HEK293T (cell line): ENCODE results near the gene YY1AP1.
A peak's percentile ranks its signal among the peaks of the same experiment; 100 is the strongest.
"Not testable (repeated sequence)": the region's sequence is repeated elsewhere in the genome, so short reads cannot be mapped to it uniquely, and the experiment has no call there.

ENCODE experiments used
- CTCF ChIA-PET: fragments of 350-600 bp; formaldehyde crosslinking; extraction: SDS; loops from one replicate; lab custom pipeline; 2021; ENCODE audit warnings: antibody characterized with exemption, inconsistent platforms; lab: Yijun Ruan, JAX
- POLR2A ChIA-PET: fragments of 350-600 bp; formaldehyde crosslinking; extraction: SDS; loops from one replicate; lab custom pipeline; 2020; ENCODE audit warnings: antibody characterized with exemption, inconsistent platforms; lab: Yijun Ruan, JAX
- DNase-seq: peaks from one replicate; pipeline ENCODE4 v3.0.0; 2012; ENCODE audit warnings: mixed read lengths; ENCODE audit errors: extremely low spot score
- ARNT ChIP-seq: fragments of 450-650 bp; IDR thresholded peaks from 2 replicates; pipeline ENCODE4 v1.6.1; 2017; ENCODE audit warnings: mild to moderate bottlenecking
- BHLHE40 ChIP-seq: fragments of 450-650 bp; IDR thresholded peaks from 2 replicates; pipeline ENCODE4 v1.6.1; 2016; ENCODE audit warnings: mild to moderate bottlenecking, moderate library complexity, borderline replicate concordance
- CTBP1 ChIP-seq: fragments of 450-650 bp; IDR thresholded peaks from 2 replicates; pipeline ENCODE4 v1.6.1; 2016; ENCODE audit warnings: borderline replicate concordance
- ELF4 ChIP-seq: fragments of 450-650 bp; IDR thresholded peaks from 2 replicates; pipeline ENCODE4 v1.6.1; 2017; ENCODE audit warnings: antibody characterized with exemption
- FOXA1 ChIP-seq: fragments of 450-650 bp; IDR thresholded peaks from 2 replicates; pipeline ENCODE4 v1.6.1; 2016; ENCODE audit warnings: mild to moderate bottlenecking
- FOXK2 ChIP-seq: fragments of 450-650 bp; IDR thresholded peaks from 2 replicates; pipeline ENCODE4 v1.6.1; 2016; ENCODE audit warnings: mild to moderate bottlenecking
- FOXM1 ChIP-seq: fragments of 450-650 bp; IDR thresholded peaks from 2 replicates; pipeline ENCODE4 v1.6.1; 2017; ENCODE audit warnings: mild to moderate bottlenecking, borderline replicate concordance
- HDGF ChIP-seq: fragments of 450-650 bp; IDR thresholded peaks from 2 replicates; pipeline ENCODE4 v1.6.1; 2017; ENCODE audit warnings: antibody characterized with exemption, borderline replicate concordance
- L3MBTL2 ChIP-seq: fragments of 450-650 bp; conservative IDR thresholded peaks from 2 replicates; pipeline ENCODE4 v1.6.1; 2016; ENCODE audit warnings: mild to moderate bottlenecking
- LEF1 ChIP-seq: fragments of 450-650 bp; IDR thresholded peaks from 2 replicates; pipeline ENCODE4 v1.6.1; 2017; ENCODE audit warnings: mild to moderate bottlenecking, borderline replicate concordance
- NFRKB ChIP-seq: fragments of 450-650 bp; IDR thresholded peaks from 2 replicates; pipeline ENCODE4 v1.6.1; 2016; ENCODE audit warnings: mild to moderate bottlenecking, moderate library complexity
- PKNOX1 ChIP-seq: fragments of 450-650 bp; IDR thresholded peaks from 2 replicates; pipeline ENCODE4 v1.6.1; 2016
- SP1 ChIP-seq: fragments of 450-650 bp; IDR thresholded peaks from 2 replicates; pipeline ENCODE4 v1.6.1; 2017
- SUZ12 ChIP-seq: fragments of 450-650 bp; IDR thresholded peaks from 2 replicates; pipeline ENCODE4 v1.6.1; 2016; ENCODE audit warnings: mild to moderate bottlenecking
- TARDBP ChIP-seq: fragments of 450-650 bp; IDR thresholded peaks from 2 replicates; pipeline ENCODE4 v1.6.1; 2016
- ZNF384 ChIP-seq: fragments of 450-650 bp; IDR thresholded peaks from 2 replicates; pipeline ENCODE4 v1.6.1; 2016

The YY1AP1 gene

GRCh38 chr1:155688324-155689080 is at the start of gene YY1AP1:
YY1AP1 (minus strand) TSS chr1:155688774; CDS start chr1:155680436, 8,338 bp downstream.
- TF ChIP-seq FOXK2 = no peak
- TF ChIP-seq ARNT = no peak
- 0 out of 2 replicates have a peak, but pooled peaks have one; percentile 80 for TF ChIP-seq LEF1
- peak; percentile 56; the same call in 1 of the 2 replicates for TF ChIP-seq CTBP1
- TF ChIP-seq SUZ12 = no peak
- TF ChIP-seq L3MBTL2 = no peak
- TF ChIP-seq ELF4 = peak; percentile 69
- TF ChIP-seq ZNF384 = no peak
- TF ChIP-seq HDGF = no peak
- peak; percentile 76 for TF ChIP-seq TARDBP
- peak; percentile 99 for TF ChIP-seq BHLHE40
- peak; percentile 92 for TF ChIP-seq FOXM1
- POLR2A ChIA-PET = interaction anchor here (0.6 to 0.7 kb wide), 2 partner anchors 9 to 98 kb away, joined by 4 to 5 read pairs; no protein-coding TSS in a partner anchor
- peak; percentile 96 for DNase-seq
- CTCF ChIA-PET = interaction anchor here (0.6 to 1.0 kb wide), 2 partner anchors 40 to 42 kb away, joined by 3 read pairs; no protein-coding TSS in a partner anchor

GRCh38 chr1:155729031-155729898 is 40.7 kb upstream of the YY1AP1 start:
- DNase-seq = peak; percentile 64
- CTCF ChIA-PET = interaction anchor here (0.6 to 1.4 kb wide), 6 partner anchors 10 to 885 kb away, joined by 3 to 6 read pairs (median 3); partner anchors contain the start of gene YY1AP1
- POLR2A ChIA-PET = interaction anchor here (1.0 kb wide), 2 partner anchors 83 to 110 kb away, joined by 3 read pairs; no protein-coding TSS in a partner anchor
- TF ChIP-seq LEF1 (no peak), SUZ12 (no peak)

- TF ChIP-seq LEF1 (no peak), SUZ12 (no peak), ARNT (no peak), HDGF (no peak), L3MBTL2 (no peak), CTBP1 (no peak), SP1 (no peak), FOXA1 (no peak), NFRKB (no peak), FOXM1 (no peak), ZNF384 (no peak), ELF4 (no peak), PKNOX1 (no peak), TARDBP (no peak), FOXK2 (no peak), BHLHE40 (no peak)
- DNase-seq = no peak
- ChIA-PET CTCF (no interaction called here), POLR2A (interaction anchor here (1.3 kb wide), 1 partner anchor 20 kb away, joined by 4 read pairs; no protein-coding TSS in a partner anchor)
Observed at GRCh38 chr1:155725142-155725541, 36.6 kb upstream of the YY1AP1 start.

GRCh38 chr1:155719703-155720102 is 31.1 kb upstream of the YY1AP1 start:
- no peak for TF ChIP-seq FOXK2
- no peak for TF ChIP-seq BHLHE40
- TF ChIP-seq FOXM1 = no peak
- DNase-seq = no peak
- POLR2A ChIA-PET = no interaction called here
- CTCF ChIA-PET = interaction anchor here (0.8 kb wide), 1 partner anchor 9 kb away, joined by 3 read pairs; no protein-coding TSS in a partner anchor

GRCh38 chr1:155718524-155719115 is 30.0 kb upstream of the YY1AP1 start:
- POLR2A ChIA-PET = interaction anchor here (1.0 kb wide), 1 partner anchor 13 kb away, joined by 3 read pairs; no protein-coding TSS in a partner anchor
- DNase-seq, CTCF ChIA-PET: not testable (repeated sequence)

GRCh38 chr1:155717041-155717440 is 28.5 kb upstream of the YY1AP1 start:
- no peak for DNase-seq
- TF ChIP-seq NFRKB (no peak), FOXM1 (no peak), ELF4 (no peak), FOXK2 (no peak), L3MBTL2 (no peak), ARNT (no peak), SP1 (no peak), BHLHE40 (no peak), PKNOX1 (no peak)
- ChIA-PET CTCF (interaction anchor here (0.8 kb wide), 2 partner anchors 477 to 620 kb away, joined by 3 to 5 read pairs; no protein-coding TSS in a partner anchor), POLR2A (no interaction called here)
